Measurements from ENCODE around the gene CORO1A. TPM values are rescaled to one million over a fixed set of nuclear protein-coding genes. Genes with fewer than 3 reads are reported as not detected.

The CORO1A gene
- total RNA-seq, 1 donor from 2014 or later, result 0.79 TPM

- no peak overlapping the region for H3K4me3 ChIP-seq (ENCODE audit: low read depth, low read length)
These were observed 4.2 kb upstream of the CORO1A start for GRCh38 chr16:30179195-30179594.

GRCh38 chr16:30179931-30180330, 3.5 kb upstream of the CORO1A start:
- H3K27me3 ChIP-seq (ENCODE audit: control insufficient read depth, insufficient read depth, low read length), result no peaks in the 10 kb centered on the region
- H3K36me3 ChIP-seq (ENCODE audit: control insufficient read depth, insufficient read depth, low read length), result no peaks in the 10 kb centered on the region
- DNase-seq (ENCODE audit: low read depth) (no peak), FAIRE-seq (no peak)
- TF ChIP-seq, protein P1, sequence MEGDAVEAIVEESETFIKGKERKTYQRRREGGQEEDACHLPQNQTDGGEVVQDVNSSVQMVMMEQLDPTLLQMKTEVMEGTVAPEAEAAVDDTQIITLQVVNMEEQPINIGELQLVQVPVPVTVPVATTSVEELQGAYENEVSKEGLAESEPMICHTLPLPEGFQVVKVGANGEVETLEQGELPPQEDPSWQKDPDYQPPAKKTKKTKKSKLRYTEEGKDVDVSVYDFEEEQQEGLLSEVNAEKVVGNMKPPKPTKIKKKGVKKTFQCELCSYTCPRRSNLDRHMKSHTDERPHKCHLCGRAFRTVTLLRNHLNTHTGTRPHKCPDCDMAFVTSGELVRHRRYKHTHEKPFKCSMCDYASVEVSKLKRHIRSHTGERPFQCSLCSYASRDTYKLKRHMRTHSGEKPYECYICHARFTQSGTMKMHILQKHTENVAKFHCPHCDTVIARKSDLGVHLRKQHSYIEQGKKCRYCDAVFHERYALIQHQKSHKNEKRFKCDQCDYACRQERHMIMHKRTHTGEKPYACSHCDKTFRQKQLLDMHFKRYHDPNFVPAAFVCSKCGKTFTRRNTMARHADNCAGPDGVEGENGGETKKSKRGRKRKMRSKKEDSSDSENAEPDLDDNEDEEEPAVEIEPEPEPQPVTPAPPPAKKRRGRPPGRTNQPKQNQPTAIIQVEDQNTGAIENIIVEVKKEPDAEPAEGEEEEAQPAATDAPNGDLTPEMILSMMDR (IDR thresholded peaks at IDR 0.05; ENCODE audit: insufficient read depth, low read length, severe bottlenecking), result no peak
- no peak overlapping the region for H3K4me3 ChIP-seq (ENCODE audit: low read depth, low read length)

More at GRCh38 chr16:30179195-30179594, 4.2 kb upstream of the CORO1A start:
- TF ChIP-seq, protein P1 (IDR thresholded peaks at IDR 0.05; ENCODE audit: insufficient read depth, low read length, severe bottlenecking), result no peak
- no peaks in the 10 kb centered on the region for H3K36me3 ChIP-seq (ENCODE audit: control insufficient read depth, insufficient read depth, low read length)
- DNase-seq (ENCODE audit: low read depth) (no peak), FAIRE-seq (no peak)
- no peaks in the 10 kb centered on the region for H3K27me3 ChIP-seq (ENCODE audit: control insufficient read depth, insufficient read depth, low read length)

- TF ChIP-seq, protein P1 (IDR thresholded peaks at IDR 0.05; ENCODE audit: insufficient read depth, low read length, severe bottlenecking), result no peak
- DNase-seq (ENCODE audit: low read depth) (no peak), FAIRE-seq (no peak)
- H3K27me3 ChIP-seq (ENCODE audit: control insufficient read depth, insufficient read depth, low read length), result no peaks in the 10 kb centered on the region
- no peak overlapping the region for H3K4me3 ChIP-seq (ENCODE audit: low read depth, low read length)
- no peaks in the 10 kb centered on the region for H3K36me3 ChIP-seq (ENCODE audit: control insufficient read depth, insufficient read depth, low read length)
These were observed 2.7 kb upstream of the CORO1A start for GRCh38 chr16:30180741-30181140.

- DNase-seq (ENCODE audit: low read depth), result peak; percentile 5
These were observed 891 bp downstream of the CORO1A start for GRCh38 chr16:30184096-30184890.

GRCh38 chr16:30184891-30185682, 1.7 kb downstream of the CORO1A start:
- FAIRE-seq, result no peak
- TF ChIP-seq, protein P1 (IDR thresholded peaks at IDR 0.05; ENCODE audit: insufficient read depth, low read length, severe bottlenecking), result no peak
- Histone ChIP-seq H3K27me3 (ENCODE audit: control insufficient read depth, insufficient read depth, low read length) (no peaks in the 10 kb centered on the region), H3K36me3 (ENCODE audit: control insufficient read depth, insufficient read depth, low read length) (no peaks in the 10 kb centered on the region), H3K4me3 (ENCODE audit: low read depth, low read length) (no peak overlapping the region)
- DNase-seq (ENCODE audit: low read depth), result no peak

More at GRCh38 chr16:30184096-30184890, 891 bp downstream of the CORO1A start:
- no peak for FAIRE-seq
- no peaks in the 10 kb centered on the region for H3K27me3 ChIP-seq (ENCODE audit: control insufficient read depth, insufficient read depth, low read length)
- H3K4me3 ChIP-seq (ENCODE audit: low read depth, low read length), result peak overlapping the region; percentile 48
- no peaks in the 10 kb centered on the region for H3K36me3 ChIP-seq (ENCODE audit: control insufficient read depth, insufficient read depth, low read length)
- TF ChIP-seq, protein P1 (IDR thresholded peaks at IDR 0.05; ENCODE audit: insufficient read depth, low read length, severe bottlenecking), result no peak

Measured in bronchial epithelial cell (primary cell).